Coronary artery (tissue), 2 donors: ENCODE data around the gene FSTL4.

Experiments
- DNase-seq: peaks from one replicate; pipeline ENCODE4 v3.0.0-alpha.2; 2017; ENCODE audit warnings: low spot score
- H3K27ac ChIP-seq, 2 donors: fragments of 200-600 bp; sonication (generic); one replicate each; pipeline ENCODE4 v1.5.1; 2016 to 2019
- H3K4me3 ChIP-seq: fragments of 200-600 bp; sonication (generic); 2 replicates; pipeline ENCODE4 v1.5.1; 2016; ENCODE audit warnings: mild to moderate bottlenecking, moderate library complexity
- CTCF ChIP-seq: fragments of 200-600 bp; sonication (generic); IDR thresholded peaks from one replicate; pipeline ENCODE4 v1.5.1; 2019; ENCODE audit warnings: antibody characterized with exemption

The FSTL4 gene

GRCh38 chr5:133483406-133484090 lies 128.8 kb downstream of the FSTL4 start:
- DNase-seq, result peak; percentile 46
- Histone ChIP-seq H3K4me3 (no peak overlapping the region), H3K27ac (no peak overlapping the region)
- no peak for TF ChIP-seq CTCF

DNA sequence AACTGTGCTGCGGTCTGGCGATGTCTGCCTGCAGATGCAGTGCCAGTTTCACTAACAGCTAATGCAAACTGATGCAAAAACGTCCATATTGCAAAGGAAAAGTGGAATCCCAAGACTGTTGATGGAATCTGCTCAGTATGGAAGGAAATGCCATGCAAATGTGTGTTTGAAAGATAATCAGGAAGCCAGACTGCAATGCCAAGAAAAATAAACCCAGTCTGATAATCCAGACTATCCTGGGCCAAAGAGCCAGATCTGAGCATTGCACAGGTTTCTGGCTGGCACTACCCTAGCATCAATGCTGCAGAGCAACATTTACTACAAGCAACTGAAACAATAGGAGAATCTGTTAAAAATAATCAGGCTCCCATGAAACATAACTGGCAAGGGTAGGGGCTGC lies 130.3 kb downstream of the FSTL4 start:
- TF ChIP-seq CTCF, result no peak
- H3K27ac ChIP-seq, result no peak overlapping the region
- H3K4me3 ChIP-seq, result no peak overlapping the region
- DNase-seq, result no peak

GRCh38 chr5:133480866-133481265 lies 131.5 kb downstream of the FSTL4 start:
- Histone ChIP-seq H3K27ac (no peak overlapping the region), H3K4me3 (no peak overlapping the region)
- DNase-seq, result peak; percentile 40
- TF ChIP-seq CTCF, result no peak

- peak; percentile 59 for DNase-seq
- no peak overlapping the region for H3K4me3 ChIP-seq
- TF ChIP-seq CTCF, result no peak
- H3K27ac ChIP-seq, result no peak overlapping the region
These were observed 132.0 kb downstream of the FSTL4 start for GRCh38 chr5:133480366-133480765.

GRCh38 chr5:133478199-133478985 lies 133.9 kb downstream of the FSTL4 start:
- peak; percentile 52 for DNase-seq
- no peak for TF ChIP-seq CTCF
- Histone ChIP-seq H3K4me3 (no peak overlapping the region), H3K27ac (no peak overlapping the region)

DNA sequence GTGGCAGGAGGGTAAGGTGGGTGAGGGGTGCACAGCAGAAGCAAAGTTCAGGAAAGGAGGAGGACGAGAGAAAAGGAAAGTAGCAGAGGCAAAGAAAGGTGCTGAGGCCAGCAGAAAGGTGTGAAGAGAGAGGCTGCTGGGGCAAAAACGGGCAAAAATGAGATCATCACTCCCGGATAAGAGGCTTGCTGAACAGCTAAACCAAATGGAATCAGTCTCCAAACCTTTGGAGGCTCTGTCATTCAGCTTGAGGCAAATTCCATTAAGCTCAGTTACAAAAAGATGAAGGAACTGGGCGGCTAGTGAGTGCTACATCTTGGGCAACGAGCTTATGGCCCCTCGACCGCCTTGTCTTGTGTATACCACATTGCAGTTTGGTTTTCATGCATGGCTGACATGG lies 136.4 kb downstream of the FSTL4 start:
- Histone ChIP-seq H3K27ac (no peak overlapping the region), H3K4me3 (no peak overlapping the region)
- TF ChIP-seq CTCF, result no peak
- no peak for DNase-seq
